ENCODE data around the gene CDC25A. TPM values are rescaled to one million over a fixed set of nuclear protein-coding genes. Genes with fewer than 3 reads are reported as not detected.

Gene CDC25A
- total RNA-seq, 4 donors from 2014 or later = 0.33 to 1.3 (median 0.97) TPM; not detected in 1

DNA sequence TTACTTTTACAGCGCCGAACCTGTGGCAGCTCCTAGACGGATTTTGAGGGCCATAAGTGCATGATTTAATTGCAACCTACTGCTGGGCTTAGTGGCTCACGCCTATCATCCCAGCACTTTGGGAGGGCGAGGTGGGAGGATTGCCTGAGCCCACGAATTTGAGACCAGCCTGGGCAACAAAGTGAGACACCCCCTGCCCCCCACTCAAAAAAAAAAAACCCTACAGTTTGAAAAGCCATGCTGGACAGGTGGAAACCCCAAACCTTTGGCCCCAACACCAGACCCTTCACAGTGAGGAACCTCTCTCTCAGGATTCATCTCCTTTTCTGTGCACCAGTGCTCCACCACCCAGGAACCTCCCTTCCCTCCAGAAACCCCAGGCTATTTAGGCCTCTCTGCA is 1.1 kb upstream of the CDC25A start:
- intact Hi-C loops (cut with DNase I) = no loop called here
- 89% methylated on average over 6 of the region's 6 CpGs for WGBS
- no peak for DNase-seq (ENCODE audit: extremely low spot score)
- H3K9me3 ChIP-seq = no peaks in the 10 kb centered on the region
- peaks cover 10 to 22% (median 20%) of the 10 kb centered on the region in 4 donors for H3K4me1 ChIP-seq
- H3K27ac ChIP-seq (replicated peaks in 1 of 4) = no peak overlapping the region
- H3K4me3 ChIP-seq = no peak overlapping the region
- TF ChIP-seq POLR2AphosphoS5 (IDR thresholded peaks at IDR 0.05) (no peak), CTCF (IDR thresholded peaks at IDR 0.05) (no peak), POLR2A (IDR thresholded peaks at IDR 0.05; ENCODE audit: low read depth) (no peak), EP300 (IDR thresholded peaks at IDR 0.05) (no peak)
- H3K36me3 ChIP-seq = no peaks in the 10 kb centered on the region
- H3K27me3 ChIP-seq = no peaks in the 10 kb centered on the region

DNA sequence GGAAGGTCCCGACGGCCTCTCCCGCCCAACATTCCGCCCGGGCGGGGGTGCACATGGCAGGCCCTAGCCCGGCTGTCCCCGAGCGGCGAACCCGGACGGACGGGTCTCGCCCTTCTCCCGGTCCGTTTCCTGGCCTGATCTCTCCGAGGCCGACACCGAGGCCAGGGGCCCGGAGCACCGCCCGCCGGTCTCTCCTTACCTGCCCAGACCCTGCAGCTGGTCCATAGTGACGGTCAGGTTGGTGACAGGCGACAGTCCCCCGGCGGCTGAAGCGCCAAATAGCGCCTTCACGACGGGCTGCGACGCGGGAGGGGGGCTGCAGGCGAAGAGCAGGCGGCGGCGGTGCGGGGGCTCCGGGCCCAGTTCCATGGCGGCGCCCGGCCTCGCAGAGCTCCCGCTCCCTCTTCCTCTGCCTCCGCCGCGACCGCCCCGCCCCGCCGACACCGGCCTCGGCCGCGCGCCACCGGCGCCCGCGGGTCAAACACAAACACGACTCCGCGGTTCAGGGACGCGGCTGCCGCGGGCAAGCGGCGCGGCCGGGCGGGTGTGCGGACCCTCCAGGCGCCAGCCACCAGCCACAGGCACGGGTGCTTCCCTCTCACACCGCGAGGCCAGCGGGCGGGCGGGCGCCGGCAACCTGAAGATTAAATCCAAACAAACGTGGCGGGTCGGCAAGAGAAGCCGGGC is 495 bp downstream of the CDC25A start:
- no peak for TF ChIP-seq EP300 (IDR thresholded peaks at IDR 0.05)
- no peak for TF ChIP-seq CTCF (IDR thresholded peaks at IDR 0.05)
- TF ChIP-seq POLR2AphosphoS5 (IDR thresholded peaks at IDR 0.05) = no peak
- no peak for TF ChIP-seq POLR2A (IDR thresholded peaks at IDR 0.05; ENCODE audit: low read depth)
- peaks cover 0 to 2% (median 0%) of the 10 kb centered on the region in 4 donors for H3K36me3 ChIP-seq
- H3K9me3 ChIP-seq = no peaks in the 10 kb centered on the region
- intact Hi-C loops (cut with DNase I) = no loop called here
- 0% methylated on average over 5 of the region's 87 CpGs for WGBS
- H3K27me3 ChIP-seq = no peaks in the 10 kb centered on the region
- H3K4me1 ChIP-seq = peaks cover 10 to 20% (median 19%) of the 10 kb centered on the region in 4 donors
- H3K27ac ChIP-seq (replicated peaks in 1 of 4) = peak overlapping the region; percentile 35 to 68 (median 52)
- peak overlapping the region; percentile 66 to 86 (median 80) for H3K4me3 ChIP-seq
- DNase-seq (ENCODE audit: extremely low spot score) = no peak

DNA sequence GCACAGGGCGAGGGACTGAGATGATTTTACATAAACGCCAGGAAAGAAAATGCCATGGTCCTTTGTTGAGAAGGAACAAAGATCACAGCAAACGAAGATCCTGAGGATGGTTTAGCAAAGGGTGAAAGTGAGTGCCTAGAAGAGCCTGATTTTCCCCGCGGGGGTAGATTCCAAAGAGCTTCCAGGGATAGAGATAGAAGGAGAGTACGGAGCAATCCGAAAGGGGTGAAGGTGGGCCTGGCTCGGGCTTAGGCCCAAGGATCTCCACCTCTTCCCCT is 977 bp downstream of the CDC25A start:
- WGBS = 13% methylated on average over 8 of the region's 8 CpGs

DNA sequence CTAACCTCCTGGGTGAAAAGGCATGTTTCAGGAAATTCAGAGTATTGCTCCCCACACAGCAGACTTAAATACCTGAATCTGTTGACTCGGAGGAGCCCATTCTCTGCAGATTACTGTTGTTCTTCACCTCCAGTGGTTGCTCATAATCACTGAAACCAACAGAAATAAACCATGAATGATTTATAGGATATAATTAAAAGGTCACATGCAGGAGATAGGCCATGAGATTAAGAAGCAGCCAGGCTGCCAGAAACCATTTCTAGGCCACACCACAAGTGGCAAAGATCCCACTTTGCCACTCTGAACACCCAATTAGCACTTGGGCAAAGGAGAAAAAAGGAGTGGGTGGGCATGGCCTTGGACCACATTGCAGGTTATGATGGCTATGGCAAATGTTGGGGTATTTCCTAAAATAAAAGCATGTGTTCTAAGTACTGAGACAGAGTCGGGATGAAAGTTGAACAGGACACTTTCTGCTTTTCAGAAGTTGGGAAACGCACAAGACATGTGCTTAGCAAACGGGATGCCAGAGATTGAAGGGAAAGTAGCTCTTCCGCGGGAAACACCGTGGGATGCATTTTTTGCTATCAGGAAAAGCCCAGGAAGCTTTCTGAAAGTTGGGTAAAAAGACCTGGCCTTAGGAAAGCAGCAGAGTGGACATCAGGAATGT is 1.5 kb downstream of the CDC25A start:
- TF ChIP-seq EP300 (IDR thresholded peaks at IDR 0.05) (no peak), CTCF (IDR thresholded peaks at IDR 0.05) (no peak), POLR2AphosphoS5 (IDR thresholded peaks at IDR 0.05) (no peak), POLR2A (IDR thresholded peaks at IDR 0.05; ENCODE audit: low read depth) (no peak)
- Histone ChIP-seq H3K27ac (replicated peaks in 1 of 4) (no peak overlapping the region), H3K4me3 (peak overlapping the region in 3 of 4 donors; percentile 66 to 86 (median 75)), H3K9me3 (no peaks in the 10 kb centered on the region), H3K36me3 (peaks cover 0 to 9% (median 2%) of the 10 kb centered on the region in 4 donors), H3K27me3 (no peaks in the 10 kb centered on the region), H3K4me1 (peaks cover 10 to 20% (median 19%) of the 10 kb centered on the region in 4 donors)
- intact Hi-C loops (cut with DNase I) = no loop called here
- 45% methylated on average over 7 of the region's 7 CpGs for WGBS
- DNase-seq (ENCODE audit: extremely low spot score) = no peak

More for the DNA sequence above, 977 bp downstream of the CDC25A start:
- Histone ChIP-seq H3K9me3 (no peaks in the 10 kb centered on the region), H3K36me3 (peaks cover 0 to 7% (median 2%) of the 10 kb centered on the region in 4 donors), H3K27ac (replicated peaks in 1 of 4) (peak overlapping the region in 1 of 4 donors; percentile 68), H3K4me3 (peak overlapping the region; percentile 66 to 86 (median 80)), H3K27me3 (no peaks in the 10 kb centered on the region), H3K4me1 (peaks cover 10 to 20% (median 19%) of the 10 kb centered on the region in 4 donors)
- intact Hi-C loops (cut with DNase I) = no loop called here
- TF ChIP-seq EP300 (IDR thresholded peaks at IDR 0.05) = no peak
- no peak for TF ChIP-seq POLR2AphosphoS5 (IDR thresholded peaks at IDR 0.05)
- TF ChIP-seq CTCF (IDR thresholded peaks at IDR 0.05) = no peak
- no peak for TF ChIP-seq POLR2A (IDR thresholded peaks at IDR 0.05; ENCODE audit: low read depth)
- no peak for DNase-seq (ENCODE audit: extremely low spot score)
